K562 (cell line): ENCODE data around the gene MAP3K6.

Experiments used
- ATF2 ChIP-seq: sonication (generic); formaldehyde crosslinking; IDR thresholded peaks from 2 replicates; pipeline ENCODE4 v1.8.1; 2022; ENCODE audit warnings: missing genetic modification reagents
- C11orf30 ChIP-seq: fragments of 450-650 bp; IDR thresholded peaks from 2 replicates; pipeline ENCODE4 v1.6.1; 2016; ENCODE audit warnings: low read depth, mild to moderate bottlenecking
- CTCF ChIP-seq, 3 experiments: IDR thresholded peaks in 2 of 3; conservative IDR thresholded peaks in 1 of 3; 2 replicates each; pipeline ENCODE4 v1.5.1; 2011 to 2012; ENCODE audit warnings: low read length in 3 of 3, mild to moderate bottlenecking in 3 of 3, control low read depth in 2 of 3, improper control_type of control experiment in 1 of 3, inconsistent platforms in 1 of 3, low read depth in 1 of 3, mixed read lengths in 1 of 3, moderate library complexity in 1 of 3; ENCODE audit not compliant: insufficient read depth in 2 of 3
- E2F4 ChIP-seq: sonication (generic); formaldehyde crosslinking; IDR thresholded peaks from 2 replicates; pipeline ENCODE4 v1.8.0; 2022; ENCODE audit warnings: mild to moderate bottlenecking, low read depth, missing genetic modification reagents
- FOS ChIP-seq: IDR thresholded peaks from 3 replicates; pipeline ENCODE4 v1.6.1; 2011; ENCODE audit not compliant: insufficient read length; ENCODE audit errors: extremely low read depth
- PML ChIP-seq: IDR thresholded peaks from 2 replicates; pipeline ENCODE4 v1.6.1; 2012; ENCODE audit warnings: low read length, inconsistent platforms
- POLR2A ChIP-seq: fragments of 450-650 bp; conservative IDR thresholded peaks from 2 replicates; pipeline ENCODE4 v1.6.1; 2016
- POLR2AphosphoS2 ChIP-seq: IDR thresholded peaks from 2 replicates; pipeline ENCODE4 v1.6.1; 2012; ENCODE audit warnings: low read length, improper control_type of control experiment
- ZKSCAN8 ChIP-seq: fragments of 200-800 bp; sonication (Bioruptor generic); IDR thresholded peaks from 2 replicates; pipeline ENCODE4 v1.6.1; 2016; ENCODE audit warnings: missing genetic modification characterization, missing compliant biosample characterization

GRCh38 chr1:27392778-27393635, 26.2 kb upstream of the MAP3K6 start:
- TF ChIP-seq POLR2A, result no peak
- TF ChIP-seq ATF2, result no peak
- TF ChIP-seq C11orf30, result no peak
- no peak for TF ChIP-seq E2F4
- TF ChIP-seq PML, result no peak
- TF ChIP-seq FOS, result no peak
- peak; percentile 60 to 73 (median 60) for TF ChIP-seq CTCF (IDR thresholded peaks at IDR 0.05 in 2 of 3, conservative IDR thresholded peaks at IDR 0.05 in 1 of 3; ENCODE audit: insufficient read depth in 2 of 3, low read depth in 1 of 3, low read length in 3 of 3)
- TF ChIP-seq POLR2AphosphoS2, result no peak
- no peak for TF ChIP-seq ZKSCAN8
